Adrenal gland (tissue), 12 donors: ENCODE results near the gene TCF12. TPM values are rescaled to one million over a fixed set of nuclear protein-coding genes. Genes with fewer than 3 reads are reported as not detected.
A peak's percentile ranks its signal among the peaks of the same experiment; 100 is the strongest.

Experiments used
- DNase-seq, 7 donors: peaks; one replicate each; pipeline ENCODE4 v3.0.0-alpha.2; 2019 to 2020
- H3K27ac ChIP-seq, 5 donors: fragments of 200-600 bp; sonication (generic) in 4 of 5; 1 replicate in 3 of 5; 2 replicates in 2 of 5; pipeline versions ENCODE4 v1.5.1 to v1.8.0; 2016 to 2020; ENCODE audit warnings: mild to moderate bottlenecking in 1 of 5
- H3K27me3 ChIP-seq: fragments of 200-600 bp; 2 replicates; pipeline ENCODE4 v1.8.0; 2021
- H3K36me3 ChIP-seq, 2 donors: fragments of 200-600 bp; replicated peaks in 1 of 2; 1 replicate in 1 of 2; 2 replicates in 1 of 2; pipeline versions ENCODE4 v1.5.1 to v1.8.0; 2018 to 2022
- H3K4me1 ChIP-seq, 2 donors: fragments of 200-600 bp; replicated peaks in 1 of 2; 1 replicate in 1 of 2; 2 replicates in 1 of 2; pipeline versions ENCODE4 v1.5.1 to v1.8.0; 2018 to 2021
- H3K4me3 ChIP-seq, 4 donors: fragments of 200-600 bp; sonication (generic) in 3 of 4; one replicate each; pipeline ENCODE4 v1.5.1; 2016 to 2018
- H3K9me3 ChIP-seq, 3 donors: fragments of 200-600 bp; sonication (generic) in 1 of 3; replicated peaks in 1 of 3; 1 replicate in 2 of 3; 2 replicates in 1 of 3; pipeline versions ENCODE4 v1.5.1 to v1.8.0; 2016 to 2021
- CTCF ChIP-seq, 6 experiments: fragments of 450-650 bp in 4 of 6; fragments of 200-600 bp in 2 of 6; sonication (generic) in 1 of 6; IDR thresholded peaks; 1 replicate in 5 of 6; 2 replicates in 1 of 6; pipeline versions ENCODE4 v1.5.1 to v1.8.0; 2016 to 2021; ENCODE audit warnings: antibody characterized with exemption in 6 of 6, mild to moderate bottlenecking in 2 of 6, moderate library complexity in 1 of 6
- POLR2A ChIP-seq, 2 donors: fragments of 450-650 bp; IDR thresholded peaks; one replicate each; pipeline ENCODE4 v1.6.1; 2017; ENCODE audit warnings: antibody characterized with exemption in 2 of 2, mild to moderate bottlenecking in 2 of 2, moderate library complexity in 1 of 2
- WGBS, 4 donors: extraction: QIAGEN DNeasy Blood & Tissue Kit in 2 of 4; methylation state at CpG; one replicate each; pipeline versions ENCODE4 v1.1.5 to v1.1.7; 2013 to 2017; 5-methylcytosine and 5-hydroxymethylcytosine counted together
- intact Hi-C, 2 donors: fragments of 100-400 bp; cut with DNase I; formaldehyde crosslinking; loops; one replicate each; pipeline versions ENCODE4 v1.14.1 to v1.15.0; 2022 to 2023
- polyA plus RNA-seq, 3 donors: library from polyadenylated mRNA; stranded (reverse); fragments of 200-250 nt in 2 of 3; fragments of 350-450 nt in 1 of 3; fragmentation: Illumina TruSeq in 1 of 3; extraction: RNeasy Lipid Tissue Mini Kit (QIAGEN cat#74804) in 1 of 3; gene quantifications; one replicate each; pipeline ENCODE4 v1.2.3, GENCODE V29; 2013 to 2014
- total RNA-seq, 9 donors: library from RNA; depleted of rRNA in 4 of 9; stranded (reverse); fragments of >200 nt in 4 of 9; fragments of 120-200 nt in 1 of 9; fragmentation: NEBNext Ultra II Directional in 1 of 9; extraction: Animal tissue kit (Norgen Biotek cat#: 25700) in 1 of 9; gene quantifications; one replicate each; pipeline versions ENCODE4 v1.1.0 to v1.2.4, GENCODE V29; 2013 to 2023
- donor health status: healthy with polysubstance abuse.
- donor health status: Bipolar disorder and iron deficiency.
- donor health status: DM: yes; HTN: yes; CAD: no.
- donor health status: DM: no; HTN: no; CAD: no.
- donor health status: DM: no; HTN: no; CAD: no.
- donor health status: DM: yes; HTN: yes; CAD: no.

Gene TCF12
- total and polyA plus RNA-seq, 12 donors, result 7.6 to 121 (median 75.6) TPM

DNA sequence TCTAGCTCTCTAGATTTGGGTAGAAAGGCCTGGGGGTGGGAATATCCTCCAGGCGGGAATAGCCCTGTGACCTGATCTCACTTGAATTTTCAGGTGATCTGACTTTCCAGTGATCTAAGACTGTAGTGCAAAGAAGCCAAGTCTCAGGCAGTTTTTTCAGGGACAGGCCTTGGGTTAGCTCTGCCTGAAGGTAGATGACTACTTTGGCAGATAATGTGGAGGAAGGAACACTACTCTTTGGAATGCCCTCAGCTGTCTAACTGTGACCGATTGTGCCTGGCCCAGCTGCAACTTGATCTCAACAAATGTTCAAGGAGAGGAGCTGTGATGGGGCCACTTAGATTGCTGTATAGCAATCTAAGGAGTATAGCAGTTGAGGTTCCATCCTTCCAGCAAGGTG is 193.7 kb downstream of the TCF12 start:
- intact Hi-C loops, result no loop called here
- Histone ChIP-seq H3K36me3 (no peaks in the 10 kb centered on the region), H3K4me3 (no peak overlapping the region), H3K4me1 (peaks cover 0 to 13% of the 10 kb centered on the region in 2 donors), H3K27ac (no peak overlapping the region), H3K27me3 (no peaks in the 10 kb centered on the region), H3K9me3 (no peaks in the 10 kb centered on the region)
- peak in 3 of 7 donors; percentile 17 to 37 (median 21) for DNase-seq
- no peak for TF ChIP-seq POLR2A (IDR thresholded peaks at IDR 0.05)
- no peak for TF ChIP-seq CTCF (IDR thresholded peaks at IDR 0.05)
- WGBS, 4 donors, result 57 to 65% (median 62%) methylated on average over 2 of the region's 2 CpGs

DNA sequence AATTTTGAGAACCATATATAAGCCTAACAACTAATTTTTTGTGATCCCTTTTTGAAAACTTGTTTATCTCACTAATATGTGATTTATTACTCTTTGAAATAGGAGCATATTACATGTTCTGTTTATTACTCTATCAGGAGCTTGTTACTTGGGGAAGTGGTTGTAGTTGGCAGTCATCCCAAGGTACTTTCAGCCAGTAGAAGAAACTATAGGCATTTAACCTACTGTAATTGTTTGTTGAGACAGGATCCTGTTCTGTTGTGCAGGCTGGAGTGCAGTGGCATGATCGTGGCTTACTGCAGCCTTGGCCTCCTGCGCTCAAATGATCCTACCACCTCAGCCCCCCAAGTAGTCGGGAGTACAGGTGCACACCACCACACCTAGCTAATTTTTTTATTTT is 195.6 kb downstream of the TCF12 start:
- Histone ChIP-seq H3K27me3 (no peaks in the 10 kb centered on the region), H3K36me3 (no peaks in the 10 kb centered on the region), H3K9me3 (no peaks in the 10 kb centered on the region), H3K27ac (no peak overlapping the region), H3K4me3 (no peak overlapping the region), H3K4me1 (peaks cover 6 to 28% of the 10 kb centered on the region in 2 donors)
- intact Hi-C loops, result no loop called here
- no peak for TF ChIP-seq CTCF (IDR thresholded peaks at IDR 0.05)
- TF ChIP-seq POLR2A (IDR thresholded peaks at IDR 0.05), result no peak
- DNase-seq, result peak in 2 of 7 donors; percentile 25 to 32
- WGBS, 4 donors, result 49 to 72% (median 59%) methylated on average over 3 of the region's 3 CpGs

- peaks cover 6 to 25% of the 10 kb centered on the region in 2 donors for H3K4me1 ChIP-seq
- WGBS, 4 donors, result 49 to 58% (median 53%) methylated on average over 2 of the region's 2 CpGs
- H3K27ac ChIP-seq, result no peak overlapping the region
- intact Hi-C loops, result no loop called here
- no peak overlapping the region for H3K4me3 ChIP-seq
- no peaks in the 10 kb centered on the region for H3K36me3 ChIP-seq
- H3K9me3 ChIP-seq, result no peaks in the 10 kb centered on the region
- no peaks in the 10 kb centered on the region for H3K27me3 ChIP-seq
- TF ChIP-seq CTCF (IDR thresholded peaks at IDR 0.05), result no peak
- TF ChIP-seq POLR2A (IDR thresholded peaks at IDR 0.05), result no peak
- peak in 2 of 7 donors; percentile 12 to 19 for DNase-seq
Observed at GRCh38 chr15:57118013-57118799, 199.8 kb downstream of the TCF12 start.

DNA sequence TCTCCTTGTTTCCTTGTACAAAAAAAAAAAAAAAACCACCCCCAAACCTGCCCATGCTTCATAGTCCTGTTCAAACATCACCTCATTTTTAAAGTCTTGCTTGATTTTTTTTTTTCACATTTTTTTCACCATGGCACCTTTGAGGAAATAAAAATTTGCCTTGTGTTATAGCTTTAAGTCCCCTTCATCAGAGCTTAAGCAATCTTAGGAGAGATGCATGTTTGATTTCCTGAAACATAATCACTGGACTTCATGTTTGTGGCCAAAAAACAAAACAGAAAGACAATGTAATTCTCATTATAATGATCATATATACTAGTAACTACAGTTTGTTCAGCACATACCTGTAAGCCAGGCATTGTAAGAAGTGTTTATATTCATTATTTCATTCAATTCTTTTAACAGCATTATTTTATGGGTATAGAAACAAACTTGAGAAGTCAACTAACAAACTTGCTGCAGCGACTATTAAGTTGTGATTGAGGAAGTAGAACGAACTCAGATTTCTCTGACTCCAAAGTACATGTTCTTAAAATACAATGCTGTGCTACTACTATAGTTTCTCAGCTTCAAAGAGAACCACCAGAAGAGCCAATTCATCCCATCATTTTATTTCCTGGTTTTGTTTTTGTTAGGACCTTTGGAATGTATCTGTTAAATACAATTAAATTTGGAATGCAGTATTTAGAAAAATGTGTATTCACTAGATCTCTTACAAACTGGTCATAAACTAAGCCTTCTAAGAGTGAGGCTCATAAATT is 203.8 kb downstream of the TCF12 start:
- Histone ChIP-seq H3K27ac (no peak overlapping the region), H3K9me3 (no peaks in the 10 kb centered on the region), H3K4me3 (no peak overlapping the region), H3K36me3 (no peaks in the 10 kb centered on the region), H3K27me3 (no peaks in the 10 kb centered on the region), H3K4me1 (peaks cover 6 to 19% of the 10 kb centered on the region in 2 donors)
- intact Hi-C loops, result no loop called here
- DNase-seq, result no peak
- 40 to 70% (median 52%) methylated on average over 2 of the region's 2 CpGs for WGBS, 4 donors
- TF ChIP-seq CTCF (IDR thresholded peaks at IDR 0.05) (no peak), POLR2A (IDR thresholded peaks at IDR 0.05) (no peak)
